Heart right ventricle (tissue), 16 donors: Measurements from ENCODE around the gene KCTD15. TPM values are rescaled to one million over a fixed set of nuclear protein-coding genes. Genes with fewer than 3 reads are reported as not detected.

Source experiments
- ATAC-seq, 8 donors: fragments of 200-7000 bp; cut with Tn5 transposase; one replicate each; pipeline ENCODE4 v1.9.1; 2020; ENCODE audit warnings: mild to moderate bottlenecking in 8 of 8, moderate library complexity in 8 of 8, moderate number of reproducible peaks in 1 of 8
- DNase-seq, 2 donors: peaks; one replicate each; pipeline ENCODE4 v3.0.0-alpha.2; 2020
- H3K27ac ChIP-seq, 10 donors: fragments of 200-600 bp; sonication (generic) in 2 of 10; one replicate each; pipeline versions ENCODE4 v1.5.0 to v1.8.0; 2020 to 2022; ENCODE audit warnings: mild to moderate bottlenecking in 3 of 10
- H3K27me3 ChIP-seq, 7 donors: fragments of 200-600 bp; one replicate each; pipeline ENCODE4 v1.8.0; 2021 to 2022; ENCODE audit warnings: mild to moderate bottlenecking in 2 of 7
- H3K36me3 ChIP-seq, 9 donors: fragments of 200-600 bp; sonication (generic) in 1 of 9; one replicate each; pipeline versions ENCODE4 v1.5.0 to v1.8.0; 2020 to 2022; ENCODE audit warnings: mild to moderate bottlenecking in 2 of 9
- H3K4me1 ChIP-seq, 9 donors: fragments of 200-600 bp; sonication (generic) in 1 of 9; one replicate each; pipeline versions ENCODE4 v1.5.0 to v1.8.0; 2020 to 2022; ENCODE audit warnings: mild to moderate bottlenecking in 4 of 9
- H3K4me3 ChIP-seq, 10 donors: fragments of 200-600 bp; sonication (generic) in 2 of 10; one replicate each; pipeline versions ENCODE4 v1.5.0 to v1.8.0; 2020 to 2022; ENCODE audit warnings: mild to moderate bottlenecking in 7 of 10, moderate library complexity in 2 of 10
- H3K9me3 ChIP-seq, 11 donors: fragments of 200-600 bp in 10 of 11; sonication (generic) in 2 of 11; one replicate each; pipeline versions ENCODE4 v1.5.0 to v1.8.0; 2013 to 2022; ENCODE audit warnings: mild to moderate bottlenecking in 2 of 11, control low read depth in 1 of 11, moderate library complexity in 1 of 11
- CTCF ChIP-seq, 9 donors: fragments of 200-600 bp; sonication (generic) in 2 of 9; IDR thresholded peaks; one replicate each; pipeline versions ENCODE4 v1.5.0 to v1.8.0; 2021 to 2022; ENCODE audit warnings: antibody characterized with exemption in 9 of 9, mild to moderate bottlenecking in 5 of 9, moderate library complexity in 1 of 9
- WGBS, 2 donors: extraction: QIAGEN DNeasy Blood & Tissue Kit; methylation state at CpG; one replicate each; pipeline ENCODE4 v1.1.7; 2013; ENCODE audit warnings: inconsistent platforms in 1 of 2; 5-methylcytosine and 5-hydroxymethylcytosine counted together
- intact Hi-C, 10 donors: fragments of 100-400 bp; cut with DNase I; formaldehyde crosslinking; loops; one replicate each; pipeline versions ENCODE4 v1.11.1 to v1.14.2; 2022
- polyA plus RNA-seq, 2 donors: library from polyadenylated mRNA; stranded (reverse); fragments of 200-250 nt; gene quantifications; one replicate each; pipeline ENCODE4 v1.2.3, GENCODE V29; 2013
- total RNA-seq, 10 donors: library from RNA; stranded (reverse); fragmentation: NEBNext Ultra II Directional in 3 of 10; extraction: Animal tissue kit (Norgen Biotek cat#: 25700) in 3 of 10; gene quantifications; one replicate each; pipeline versions ENCODE4 v1.2.1 to v1.2.4, GENCODE V29; 2021 to 2023
- donor health status: Arrhythmogenic right ventricular cardiomyopathy.
- donor health status: ischemic (EF 13 %, LVEDD 7.1; RV severe dilation, severe dysfunction).
- donor health status: healthy with polysubstance abuse.
- donor health status: DM: no; HTN: yes; CAD: no.
- donor health status: DM: no; HTN: no; CAD: no.
- donor health status: ischemic (EF 25% LVEDD 6.9; RV normal size, moderate dysfunction).
- donor health status: ischemic (EF 25% LVEDD 5.7; RV mildly dilated, moderate dysfunction).
- donor health status: healthy.
- donor health status: DM: yes; HTN: yes; CAD: no.
- donor health status: Ischemic cardiomyopathy.
- donor health status: ischemic (EF 35%, LVEDD 5.7; RV mildly dilated, moderate dysfunction).
- donor health status: nonischemic (EF 11% LVEDD 7.7; RV severe dilation, severe dysfunction).
- donor health status: DM: yes; HTN: yes; CAD: no.
- donor health status: PGD.
- donor health status: ischemic (EF 29% LVEDD 5.4; RV normal size, mild dysfunction).
- donor health status: nonischemic (EF 23%, LVEDD 6.1; RV moderate dilation, normal function).

KCTD15 gene
- total and polyA plus RNA-seq, 12 donors: 3.5 to 22.5 (median 7.5) TPM

- Histone ChIP-seq H3K36me3 (peaks cover 0 to 93% (median 12%) of the 10 kb centered on the region in 9 donors), H3K27ac (peak overlapping the region in 3 of 10 donors; percentile 22 to 53 (median 25)), H3K4me1 (peaks cover 0 to 46% (median 12%) of the 10 kb centered on the region in 9 donors), H3K4me3 (no peak overlapping the region), H3K27me3 (no peaks in the 10 kb centered on the region), H3K9me3 (no peaks in the 10 kb centered on the region)
- intact Hi-C loops: no loop called here
- TF ChIP-seq CTCF (IDR thresholded peaks at IDR 0.05): no peak
- DNase-seq (peak; percentile 63 to 77), ATAC-seq (peak in 7 of 8 donors; percentile 71 to 78 (median 72))
- 71% methylated on average over 10 of the region's 10 CpGs for WGBS, 2 donors
These were observed 7.5 kb downstream of the KCTD15 start for GRCh38 chr19:33804021-33804799.

GRCh38 chr19:33805313-33805712, 8.6 kb downstream of the KCTD15 start:
- intact Hi-C loops: no loop called here
- H3K36me3 ChIP-seq: peaks cover 0 to 97% (median 12%) of the 10 kb centered on the region in 9 donors
- no peak for DNase-seq
- WGBS, 2 donors: 85 to 89% methylated on average over 3 of the region's 3 CpGs
- H3K27ac ChIP-seq: no peak overlapping the region
- TF ChIP-seq CTCF (IDR thresholded peaks at IDR 0.05): no peak
- no peak overlapping the region for H3K4me3 ChIP-seq
- no peaks in the 10 kb centered on the region for H3K9me3 ChIP-seq
- ATAC-seq: no peak
- H3K4me1 ChIP-seq: peaks cover 0 to 42% (median 11%) of the 10 kb centered on the region in 9 donors
- no peaks in the 10 kb centered on the region for H3K27me3 ChIP-seq

- Histone ChIP-seq H3K4me3 (no peak overlapping the region), H3K27ac (no peak overlapping the region), H3K36me3 (peaks cover 0 to 95% (median 12%) of the 10 kb centered on the region in 9 donors), H3K9me3 (no peaks in the 10 kb centered on the region), H3K27me3 (no peaks in the 10 kb centered on the region), H3K4me1 (peaks cover 0 to 42% (median 11%) of the 10 kb centered on the region in 9 donors)
- intact Hi-C loops: no loop called here
- ATAC-seq (no peak), DNase-seq (no peak)
- 85 to 87% methylated on average over 9 of the region's 9 CpGs for WGBS, 2 donors
- no peak for TF ChIP-seq CTCF (IDR thresholded peaks at IDR 0.05)
These were observed 9.3 kb downstream of the KCTD15 start for GRCh38 chr19:33805840-33806433.

GRCh38 chr19:33806434-33806881, 9.8 kb downstream of the KCTD15 start:
- no peak overlapping the region for H3K27ac ChIP-seq
- no peaks in the 10 kb centered on the region for H3K27me3 ChIP-seq
- no peak overlapping the region for H3K4me3 ChIP-seq
- no peaks in the 10 kb centered on the region for H3K9me3 ChIP-seq
- ATAC-seq (no peak), DNase-seq (no peak)
- WGBS, 2 donors: 73 to 84% methylated on average over 8 of the region's 8 CpGs
- no peak for TF ChIP-seq CTCF (IDR thresholded peaks at IDR 0.05)
- peaks cover 0 to 95% (median 8%) of the 10 kb centered on the region in 9 donors for H3K36me3 ChIP-seq
- intact Hi-C loops: no loop called here
- H3K4me1 ChIP-seq: peaks cover 0 to 42% (median 11%) of the 10 kb centered on the region in 9 donors
